Stimulated activated CD4-positive, alpha-beta T cell treated with anti-CD3 and anti-CD28 coated beads, Interleukin-1b, Interleukin-23, amount 100 ng/mL, for 1 hour (primary cell): Measurements from ENCODE around the gene PLB1.
"Not testable (repeated sequence)": the region's sequence is repeated elsewhere in the genome, so short reads cannot be mapped to it uniquely, and the experiment has no call there.

ENCODE experiments used
- DNase-seq, 2 donors: peaks; one replicate each; pipeline ENCODE4 v3.0.0-alpha.2; 2020; ENCODE audit warnings: low read depth in 2 of 2

PLB1 gene

DNA sequence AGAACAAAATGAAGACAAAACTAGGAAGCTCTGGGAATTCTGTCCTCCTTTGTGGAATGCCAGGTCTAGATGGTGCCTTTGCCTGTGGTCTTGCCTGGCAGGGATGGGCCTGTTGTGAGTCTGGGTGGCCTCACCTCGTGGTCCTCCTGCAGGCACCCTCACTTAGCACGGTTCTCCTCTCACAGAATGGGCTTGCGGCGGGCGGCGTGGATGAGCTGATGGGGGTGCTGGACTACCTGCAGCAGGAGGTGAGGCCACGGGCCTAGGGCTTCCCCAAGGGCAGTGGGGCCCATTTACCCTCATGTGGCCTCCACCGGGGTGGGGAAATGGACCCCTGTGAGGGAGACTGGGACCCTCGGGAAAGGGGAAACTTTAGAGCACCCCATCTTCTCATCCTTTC lies 42.3 kb downstream of the PLB1 start:
- no peak for DNase-seq

DNA sequence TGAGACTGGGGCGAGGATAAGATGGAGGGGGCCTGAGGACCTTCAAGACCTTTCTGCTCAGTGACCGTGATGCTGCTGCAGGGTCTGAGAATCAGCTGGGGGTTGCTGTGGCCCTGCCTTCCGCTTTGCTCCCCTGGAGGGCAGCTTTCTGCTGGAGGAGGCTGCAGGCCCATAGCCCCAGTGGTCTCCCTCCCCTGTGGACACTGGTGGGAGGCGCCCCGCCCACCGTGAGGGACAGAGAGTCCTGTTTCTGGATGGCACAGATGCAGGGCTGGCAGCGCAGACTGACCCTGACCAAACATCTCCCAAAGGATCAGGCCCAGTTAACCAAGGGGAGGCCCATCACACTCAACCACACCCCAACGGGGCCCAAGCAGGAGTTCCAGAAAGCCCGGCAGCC lies 42.8 kb downstream of the PLB1 start:
- no peak for DNase-seq

DNA sequence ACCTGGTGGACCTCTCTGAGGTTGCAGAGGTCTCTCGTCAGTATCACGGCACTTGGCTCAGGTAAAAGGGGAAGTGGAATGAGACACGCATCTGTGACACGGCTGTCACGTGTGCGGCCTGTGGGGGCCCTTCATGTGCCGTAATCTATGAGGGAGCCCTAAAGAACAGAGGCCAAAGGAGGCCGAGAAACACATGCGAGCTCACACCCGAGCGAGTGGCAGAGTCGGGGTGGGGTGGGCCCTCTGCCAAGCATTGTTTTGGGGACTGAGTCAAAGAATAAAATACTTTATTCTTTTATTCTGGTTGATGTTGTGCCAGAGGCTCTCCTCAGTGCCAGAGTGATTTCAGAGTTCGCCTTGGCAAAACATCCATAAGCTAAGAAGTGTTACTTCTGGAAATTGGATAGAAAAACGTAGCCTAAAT lies 43.3 kb downstream of the PLB1 start:
- no peak for DNase-seq

DNA sequence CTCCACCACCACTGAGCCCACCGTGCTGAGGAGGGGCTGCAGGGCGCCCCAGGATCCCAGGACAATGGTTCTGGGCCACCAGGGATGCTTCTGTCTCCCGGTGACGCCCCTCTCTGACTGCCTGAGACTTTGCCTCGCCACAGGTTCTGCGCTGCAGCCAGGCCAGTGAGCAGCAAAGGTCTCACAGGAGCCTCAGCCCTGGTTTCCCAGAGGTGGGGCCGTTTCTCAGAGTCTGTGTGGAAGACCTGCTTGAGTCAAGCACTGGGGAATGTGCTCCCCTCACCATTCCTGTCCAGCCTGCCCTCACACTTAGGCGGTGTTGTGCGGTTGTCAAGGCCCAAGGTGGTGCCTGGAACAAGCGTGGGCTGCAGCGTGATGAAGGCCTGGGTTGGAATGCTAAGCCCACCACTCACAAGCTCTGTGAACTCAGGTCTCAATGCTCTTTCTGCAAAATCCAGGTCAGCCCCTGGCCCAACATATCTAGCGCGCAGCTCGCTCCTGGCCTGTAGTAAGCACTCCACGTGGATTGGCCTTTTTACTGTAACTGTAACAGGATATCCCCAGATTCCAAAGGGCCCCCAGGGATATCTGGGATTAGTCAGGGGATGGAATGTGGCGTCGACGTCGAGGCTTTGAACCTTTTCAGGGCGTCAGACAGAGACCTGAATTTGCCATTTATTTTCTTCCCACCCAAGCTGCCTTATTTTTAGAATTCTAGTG lies 47.6 kb downstream of the PLB1 start:
- no peak for DNase-seq

DNA sequence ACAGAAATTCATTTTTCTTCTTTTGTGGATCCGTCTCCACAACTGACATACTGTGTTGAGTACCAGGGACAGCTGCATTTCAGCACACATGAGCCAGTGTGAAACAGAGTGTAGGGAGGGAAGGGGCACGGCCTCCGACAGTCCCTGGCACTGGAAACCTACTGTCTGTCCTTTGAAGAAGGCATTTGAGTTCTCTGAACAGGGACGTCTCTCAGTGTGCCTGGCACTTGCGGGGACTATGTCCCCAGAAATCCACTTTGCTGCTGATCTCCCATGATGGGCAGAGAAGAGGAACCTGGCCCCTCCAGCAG lies 48.1 kb downstream of the PLB1 start:
- no peak for DNase-seq

DNA sequence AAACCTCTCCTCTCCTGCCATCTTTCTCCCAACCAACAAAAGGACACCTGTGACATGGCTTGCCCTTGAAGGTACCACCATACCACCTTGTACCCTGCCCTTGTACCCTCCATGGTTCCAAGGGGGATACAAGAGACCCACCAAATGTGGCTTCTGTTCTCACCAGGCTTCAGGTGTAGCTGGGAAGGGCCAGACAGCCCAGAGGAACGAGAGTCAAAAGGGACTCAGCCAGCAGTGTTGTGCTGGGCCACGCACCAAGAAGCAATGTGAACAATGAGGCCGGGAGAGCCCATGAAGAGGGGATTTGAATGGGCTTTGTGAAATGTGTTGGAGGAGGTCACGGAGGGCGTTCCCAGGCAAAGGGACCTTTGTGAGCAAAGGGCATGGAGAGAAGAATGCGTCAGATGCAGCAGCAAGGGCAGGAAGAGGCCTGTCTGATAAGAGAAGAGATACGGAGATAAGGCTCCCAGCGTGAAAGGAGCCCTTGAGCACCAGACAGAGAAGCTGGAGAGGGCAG lies 48.6 kb downstream of the PLB1 start:
- DNase-seq = no peak

DNA sequence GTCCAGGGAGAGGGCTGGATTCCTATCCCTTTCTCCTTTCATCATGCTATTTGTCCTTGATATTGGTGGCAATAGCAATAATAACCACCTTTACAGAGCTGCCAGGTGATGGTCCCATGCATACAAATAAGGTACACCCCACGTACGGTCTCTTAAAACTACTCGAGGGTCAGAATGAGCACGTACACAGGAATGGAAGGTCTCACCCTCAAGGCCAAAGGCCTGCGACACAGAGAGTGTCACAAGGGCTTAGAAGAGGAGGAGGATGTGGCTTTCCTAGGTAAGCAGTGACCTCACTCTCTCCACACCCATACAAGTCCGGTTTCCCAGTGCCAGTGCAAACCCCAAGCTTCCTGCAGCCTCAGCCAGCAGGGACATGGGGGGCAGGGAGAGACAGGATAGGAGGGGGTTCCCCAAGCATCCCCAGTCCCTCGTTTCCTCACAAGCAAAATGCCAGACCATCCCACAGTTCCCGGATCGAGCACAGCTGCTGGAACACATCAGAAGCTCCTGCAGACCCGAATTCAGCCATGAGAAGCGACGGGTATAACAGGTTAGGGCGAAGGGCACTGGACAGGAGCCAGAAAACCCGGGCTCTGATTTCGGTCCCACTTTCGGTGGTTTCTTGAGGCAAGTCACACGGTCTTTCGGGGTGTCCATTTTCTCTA lies 49.2 kb downstream of the PLB1 start:
- no peak for DNase-seq

DNA sequence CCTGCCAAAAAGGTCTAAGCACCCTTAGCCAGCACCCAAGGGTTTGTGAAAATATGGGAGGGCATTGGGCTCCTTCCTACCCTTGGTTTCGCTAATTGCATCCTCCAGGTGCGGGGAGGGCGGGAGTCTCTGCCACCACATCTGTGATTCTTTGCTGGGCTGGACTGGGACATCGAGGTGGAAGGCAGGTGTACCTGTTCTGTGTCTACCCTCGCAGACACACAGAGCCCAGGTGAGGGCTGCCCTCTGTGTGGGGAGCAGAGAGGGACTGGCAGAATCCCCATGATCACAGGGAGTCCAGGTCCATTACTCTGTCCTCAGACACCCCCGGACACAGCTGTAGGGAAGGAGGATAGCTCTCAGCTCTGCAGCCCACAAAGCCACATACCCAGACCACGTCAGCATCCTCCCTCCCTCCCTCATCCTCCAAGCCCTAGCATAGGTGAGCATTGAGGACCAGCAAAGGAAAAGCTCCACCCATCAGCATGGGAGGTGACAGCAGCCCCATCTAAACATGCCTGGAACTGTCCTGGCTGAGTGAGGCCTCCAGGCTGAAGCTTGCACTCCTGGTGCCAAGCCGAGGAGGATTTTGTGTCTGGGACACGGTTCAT lies 49.8 kb downstream of the PLB1 start:
- no peak for DNase-seq

DNA sequence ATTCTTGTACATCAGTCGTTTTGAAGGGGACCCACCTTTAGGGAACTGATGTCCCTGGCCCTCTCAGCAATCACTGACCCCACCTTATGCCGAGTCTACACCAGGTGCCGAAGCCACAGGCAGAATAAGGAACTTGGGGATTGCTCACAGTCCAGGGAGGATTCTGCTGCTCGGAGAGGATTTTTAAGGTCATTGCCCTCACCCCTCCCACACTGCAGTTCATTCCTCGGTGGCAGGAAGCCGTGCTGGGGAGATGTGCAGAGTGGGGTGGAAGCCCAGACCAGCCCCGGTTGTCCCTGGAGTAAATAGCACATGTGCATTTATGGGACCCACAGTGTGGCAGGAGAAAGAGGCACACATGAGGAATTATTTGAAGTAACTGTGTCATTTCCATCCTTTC lies 50.4 kb downstream of the PLB1 start:
- DNase-seq = no peak

DNA sequence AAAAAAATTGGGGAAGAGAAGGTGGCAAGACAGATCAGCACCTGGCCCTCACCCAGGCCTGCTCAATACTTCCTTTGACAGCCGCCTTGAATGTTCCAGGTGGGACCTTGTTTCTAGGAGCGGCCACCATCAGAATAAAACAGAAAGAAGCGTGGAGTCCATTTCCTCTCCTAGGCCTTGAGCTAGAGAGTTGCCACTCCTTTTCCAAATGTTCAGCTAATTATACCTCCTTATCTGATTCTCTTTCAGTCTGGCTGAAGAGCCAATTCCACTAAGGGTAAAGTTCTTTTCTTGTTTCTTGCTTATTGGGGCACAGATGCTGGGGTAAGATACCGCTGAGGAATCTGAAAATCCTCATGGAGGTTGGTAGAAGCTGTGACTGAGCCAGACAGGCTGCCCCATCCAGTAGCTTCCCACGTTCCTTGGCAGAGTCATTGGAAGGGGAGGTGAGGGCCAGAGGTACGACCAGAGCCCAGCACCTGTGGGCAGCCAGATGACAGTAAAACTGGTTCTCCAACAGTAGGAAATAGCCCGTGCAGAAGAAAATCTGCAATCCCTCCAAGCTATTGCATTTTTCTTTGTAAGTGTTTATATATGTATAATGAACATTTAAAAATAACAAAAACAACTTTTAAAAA lies 51.5 kb downstream of the PLB1 start:
- no peak for DNase-seq

DNA sequence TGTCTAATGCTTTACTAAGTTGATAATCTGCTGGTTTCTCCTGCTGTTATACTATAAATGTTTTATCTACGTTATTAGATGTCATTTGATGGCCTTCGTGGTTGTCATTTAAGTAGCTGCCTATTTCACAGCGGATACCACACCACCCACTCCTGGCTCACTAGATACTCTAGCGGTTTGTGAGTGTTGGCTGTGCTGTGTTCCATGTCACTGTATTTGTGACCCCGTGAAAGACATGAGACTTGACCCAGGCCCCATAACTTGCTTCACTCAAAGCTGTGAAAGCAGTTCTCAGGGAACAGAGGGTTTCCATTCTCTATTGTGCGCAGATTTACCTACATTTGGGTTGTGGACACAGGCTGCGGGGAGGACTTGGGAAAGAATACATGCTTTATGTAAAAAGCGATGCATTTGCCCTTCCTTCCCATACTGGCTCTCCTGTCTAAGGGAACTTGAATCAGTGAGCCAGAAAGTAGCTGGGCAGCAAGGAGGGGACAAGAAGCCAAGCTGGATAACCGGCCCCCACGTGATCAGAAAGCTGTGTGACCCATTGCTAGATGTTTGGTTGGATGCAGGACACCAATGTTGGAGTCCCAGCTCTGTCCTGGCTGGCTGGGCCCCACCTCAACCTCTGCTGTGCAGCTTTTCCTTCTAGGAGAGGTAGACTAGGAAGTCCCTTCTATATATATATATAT lies 52.2 kb downstream of the PLB1 start:
- DNase-seq = no peak

DNA sequence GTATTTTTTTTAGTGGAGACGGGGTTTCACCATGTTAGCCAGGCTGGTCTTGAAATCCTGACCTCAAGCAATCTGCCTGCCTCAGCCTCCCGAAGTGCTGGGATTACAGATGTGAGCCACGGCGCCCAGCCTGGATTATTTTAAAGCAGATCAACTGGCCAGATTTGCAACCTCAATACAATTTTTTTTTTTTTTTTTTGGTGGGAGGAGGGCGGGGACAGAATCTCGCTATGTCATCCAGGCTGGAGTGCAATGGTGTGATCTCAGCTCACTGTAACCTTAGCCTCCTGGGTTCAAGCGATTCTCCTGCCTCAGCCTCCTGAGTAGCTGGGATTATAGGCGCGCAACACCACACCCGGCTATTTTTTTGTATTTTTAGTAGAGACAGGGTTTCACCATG lies 54.5 kb downstream of the PLB1 start:
- DNase-seq = not testable (repeated sequence)

DNA sequence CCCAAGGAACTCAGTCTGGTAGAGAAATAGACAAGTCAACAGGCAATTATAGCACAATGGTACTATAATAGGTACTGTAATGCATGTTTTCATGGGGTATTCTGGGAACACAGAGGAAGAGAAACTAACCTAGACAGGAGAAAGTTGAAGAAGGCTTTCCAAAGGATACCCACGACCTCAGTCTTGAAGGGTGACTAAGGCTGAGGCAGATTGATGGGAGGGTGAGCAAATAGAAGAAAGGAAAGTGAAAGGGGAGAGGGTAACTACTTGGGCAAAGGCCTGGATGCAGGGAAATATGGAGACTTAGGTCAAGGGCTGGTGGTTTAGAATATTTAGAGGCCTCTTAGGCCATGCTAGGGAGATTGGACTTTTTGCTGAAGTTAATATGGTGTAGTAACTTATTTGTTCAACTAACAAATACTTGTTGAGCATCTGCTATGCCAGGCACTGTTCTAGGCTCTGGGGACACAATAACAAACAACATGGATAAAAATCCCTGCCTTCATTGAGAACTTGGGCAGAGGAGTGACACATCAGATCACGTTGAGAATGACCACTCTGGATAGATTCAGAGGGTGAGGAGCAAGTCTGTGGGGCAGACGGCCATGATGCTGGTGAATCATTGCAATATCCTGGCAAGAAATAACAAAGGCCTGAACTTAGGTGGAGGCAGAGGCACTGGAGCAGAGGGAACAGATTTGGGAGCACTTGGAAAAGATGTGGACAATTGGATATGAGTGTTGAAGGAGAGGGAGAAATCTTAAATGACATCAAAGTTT lies 56.4 kb downstream of the PLB1 start:
- DNase-seq = no peak

DNA sequence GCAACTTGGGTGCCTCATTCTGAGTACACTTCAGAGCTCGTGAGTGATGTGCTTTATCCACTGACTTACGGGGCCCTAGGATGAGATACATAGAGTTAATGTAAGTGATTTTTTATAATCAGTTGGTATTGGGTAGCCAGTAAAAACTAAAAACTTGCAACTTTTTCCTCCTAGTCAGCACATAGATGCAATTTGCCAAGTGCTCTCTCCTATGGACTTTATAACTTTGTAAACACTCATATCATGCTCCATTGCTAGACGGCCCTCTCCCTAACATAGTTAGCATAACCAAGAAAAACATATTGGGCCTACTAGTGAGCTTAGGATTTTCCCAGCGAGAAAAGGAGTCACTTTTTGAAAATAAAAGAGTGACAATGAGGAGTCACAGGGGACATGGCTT lies 60.4 kb downstream of the PLB1 start:
- DNase-seq = no peak

DNA sequence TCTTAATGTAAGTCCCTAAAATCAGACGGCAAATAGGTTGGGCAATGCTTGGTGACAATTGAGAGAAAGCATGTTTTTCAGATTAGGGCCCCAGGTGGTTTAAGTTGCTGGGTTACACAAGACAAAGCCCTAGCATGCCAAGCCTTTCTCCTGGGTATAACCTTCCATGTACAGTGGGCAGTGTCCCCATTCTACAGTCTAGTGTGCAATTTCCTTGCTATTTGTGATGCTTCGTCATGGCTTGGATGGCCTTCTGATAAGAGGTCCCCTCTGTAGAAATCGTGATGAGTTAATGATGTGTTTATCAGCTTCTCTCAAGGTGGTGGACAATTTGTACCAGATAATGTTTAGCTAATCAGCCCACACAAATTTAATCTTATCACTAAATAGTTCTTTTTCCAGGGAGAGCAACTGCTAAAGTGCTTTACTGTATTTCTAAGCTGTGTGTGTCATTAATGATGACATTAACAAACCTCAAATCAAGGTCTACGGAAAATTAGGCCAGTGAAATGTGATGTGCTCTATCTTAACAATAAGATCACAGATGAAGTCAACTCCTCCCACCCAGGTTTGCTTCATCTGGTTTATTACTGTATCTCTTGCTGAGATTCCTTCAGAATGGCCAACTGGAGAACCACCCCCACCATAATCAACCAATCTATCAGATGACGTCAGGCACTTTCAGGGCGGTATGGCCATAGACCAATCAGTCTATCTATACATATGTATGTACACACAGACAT lies 61.7 kb downstream of the PLB1 start:
- no peak for DNase-seq

DNA sequence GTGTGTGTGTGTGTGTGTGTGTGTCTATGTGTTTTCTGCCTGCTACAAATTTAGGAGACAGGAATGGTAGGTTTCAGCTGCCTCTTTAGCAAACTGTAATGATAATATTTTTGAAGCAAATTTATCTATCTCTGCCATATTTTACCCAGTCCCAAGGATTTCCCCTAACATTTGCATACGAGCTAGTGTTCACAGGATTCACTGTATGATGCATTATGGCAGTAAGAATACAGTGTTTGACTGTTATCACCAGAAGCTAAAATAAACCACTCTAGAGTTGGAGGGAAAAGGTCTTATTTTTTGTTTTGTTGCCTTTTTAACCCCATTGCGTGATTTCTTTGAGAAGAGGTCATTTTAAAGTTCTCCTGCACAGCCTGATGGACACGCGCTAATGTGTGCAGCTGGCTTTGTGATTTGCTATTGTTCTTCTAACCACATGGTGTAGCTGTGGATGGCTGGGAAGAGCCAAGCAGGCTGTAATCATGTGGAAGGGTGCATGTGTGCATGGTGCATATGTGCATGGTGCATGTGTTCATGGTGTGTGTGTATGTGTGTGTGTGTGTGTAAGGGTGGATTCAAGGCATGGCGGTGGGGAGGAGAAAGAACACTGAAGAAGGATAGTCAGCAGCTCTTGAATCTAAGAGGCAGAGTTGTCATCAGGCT lies 62.4 kb downstream of the PLB1 start:
- no peak for DNase-seq

DNA sequence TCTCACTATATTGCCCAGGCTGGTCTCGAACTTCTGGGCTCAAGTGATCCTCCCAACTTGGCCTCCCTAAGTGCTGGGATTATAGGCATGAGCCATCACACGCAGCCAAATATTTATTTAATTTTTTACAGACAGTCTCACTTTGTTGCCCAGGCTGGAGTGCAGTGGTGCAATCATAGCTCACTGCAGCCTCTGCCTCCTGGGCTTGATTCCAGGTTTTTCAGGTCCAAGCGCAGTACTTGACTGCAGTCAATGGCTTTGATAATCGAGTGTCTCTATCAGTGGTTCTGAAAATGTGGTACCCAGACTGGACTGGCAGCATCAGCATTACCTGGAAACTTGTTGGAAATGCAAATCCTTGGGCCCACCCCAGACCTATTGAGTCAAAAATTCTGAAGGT lies 63.1 kb downstream of the PLB1 start:
- DNase-seq = no peak

DNA sequence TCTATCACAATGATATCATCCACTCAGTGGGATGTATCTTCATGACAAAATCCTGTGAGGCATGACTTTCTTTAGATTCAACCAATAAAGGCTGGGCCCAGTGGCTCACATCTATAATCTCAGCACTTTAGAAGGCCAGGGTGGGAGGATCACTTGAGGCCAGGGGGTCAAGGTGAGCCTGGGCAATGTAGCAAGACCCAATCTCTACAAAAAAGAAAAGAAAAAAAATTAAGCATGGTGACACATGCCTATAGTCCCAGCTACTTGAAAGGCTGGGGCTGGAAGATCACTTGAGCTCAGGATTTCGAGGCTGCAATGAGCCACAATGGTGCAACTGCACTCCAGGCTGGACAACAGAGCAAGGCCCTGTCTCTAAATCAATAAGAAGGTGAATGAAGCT lies 68.0 kb downstream of the PLB1 start:
- DNase-seq = no peak

DNA sequence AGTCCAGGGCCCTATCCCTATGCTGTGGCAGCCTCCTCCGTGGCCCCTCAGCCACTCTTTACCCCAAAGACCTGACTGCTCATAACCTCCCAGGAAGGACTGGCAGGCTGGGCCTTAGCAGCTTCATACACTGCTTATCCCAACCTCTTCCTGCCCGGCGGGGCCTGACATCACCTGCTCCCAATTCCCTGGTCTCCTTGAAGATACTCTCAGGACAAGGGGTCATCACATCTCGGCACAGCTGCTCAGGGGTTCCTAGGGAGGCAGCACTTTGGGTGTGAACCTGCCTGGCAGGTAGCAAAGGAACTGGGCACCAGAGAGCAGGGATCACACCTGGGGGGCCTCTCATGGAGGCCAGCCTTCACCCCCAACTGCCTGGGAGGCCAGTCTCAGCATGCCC lies 68.5 kb downstream of the PLB1 start:
- DNase-seq = no peak

DNA sequence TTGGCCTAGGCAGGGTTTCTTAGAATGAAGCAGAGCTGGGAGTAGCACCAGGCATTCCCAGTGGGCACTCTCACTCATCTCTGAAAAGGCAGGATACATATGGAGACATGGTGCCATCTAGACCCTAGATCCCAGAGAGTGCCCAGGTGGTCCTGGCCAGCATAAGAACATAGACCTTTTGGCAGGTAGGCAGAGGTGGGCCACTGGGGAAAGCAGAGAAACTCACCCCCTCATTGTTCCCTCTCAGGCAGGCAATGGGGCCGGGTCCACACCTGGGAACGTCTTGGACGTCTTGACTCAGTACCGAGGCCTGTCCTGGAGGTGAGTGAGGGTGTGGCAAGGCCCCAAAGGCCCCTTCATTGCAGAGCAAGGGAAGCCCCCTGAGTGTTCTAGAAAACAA lies 69.2 kb downstream of the PLB1 start:
- DNase-seq = no peak
